AG04450 (cell line): ENCODE measurements around the gene ZIC2. TPM values are rescaled to one million over a fixed set of nuclear protein-coding genes. Genes with fewer than 3 reads are reported as not detected.
A peak's percentile ranks its signal among the peaks of the same experiment; 100 is the strongest.

Experiments used
- CTCF ChIA-PET: fragments of 300-600, 350-600 bp; formaldehyde crosslinking; extraction: SDS; loops from one replicate; lab custom pipeline; 2022; ENCODE audit warnings: antibody characterized with exemption, inconsistent platforms; lab: Charles Lee
- POLR2A ChIA-PET: fragments of 350-600 bp; formaldehyde crosslinking; extraction: SDS; loops from one replicate; lab custom pipeline; 2021; ENCODE audit warnings: antibody characterized with exemption, inconsistent platforms; lab: Yijun Ruan, JAX
- DNase-seq: peaks from one replicate; pipeline ENCODE4 v3.0.0-alpha.2; 2011; ENCODE audit warnings: low read depth, low spot score
- H3K27ac ChIP-seq: one replicate; pipeline ENCODE4 v1.5.1; 2012; ENCODE audit warnings: low read depth, low read length, control low read depth
- H3K27me3 ChIP-seq: one replicate; pipeline ENCODE4 v1.6.0; 2012; ENCODE audit warnings: low read length; ENCODE audit not compliant: control insufficient read depth, insufficient read depth
- H3K4me3 ChIP-seq: 2 replicates; pipeline ENCODE4 v1.5.1; 2011; ENCODE audit warnings: mild to moderate bottlenecking, low read depth, low read length, control low read depth
- H3K9me3 ChIP-seq: 2 replicates; pipeline ENCODE4 v1.5.1; 2012; ENCODE audit warnings: low read length; ENCODE audit not compliant: control insufficient read depth, insufficient read depth
- polyA plus RNA-seq: library from polyadenylated mRNA; depleted of rRNA; stranded (reverse); fragments of >200 nt; gene quantifications from 2 replicates; pipeline ENCODE4 v1.2.3, GENCODE V29; 2011
- TF ChIP-seq, protein P1 (sequence below): IDR thresholded peaks from 2 replicates; pipeline ENCODE4 v1.5.1; 2011; ENCODE audit warnings: low read depth, low read length, control low read depth, inconsistent platforms

Gene ZIC2
- polyA plus RNA-seq, 1 experiment = not detected

DNA sequence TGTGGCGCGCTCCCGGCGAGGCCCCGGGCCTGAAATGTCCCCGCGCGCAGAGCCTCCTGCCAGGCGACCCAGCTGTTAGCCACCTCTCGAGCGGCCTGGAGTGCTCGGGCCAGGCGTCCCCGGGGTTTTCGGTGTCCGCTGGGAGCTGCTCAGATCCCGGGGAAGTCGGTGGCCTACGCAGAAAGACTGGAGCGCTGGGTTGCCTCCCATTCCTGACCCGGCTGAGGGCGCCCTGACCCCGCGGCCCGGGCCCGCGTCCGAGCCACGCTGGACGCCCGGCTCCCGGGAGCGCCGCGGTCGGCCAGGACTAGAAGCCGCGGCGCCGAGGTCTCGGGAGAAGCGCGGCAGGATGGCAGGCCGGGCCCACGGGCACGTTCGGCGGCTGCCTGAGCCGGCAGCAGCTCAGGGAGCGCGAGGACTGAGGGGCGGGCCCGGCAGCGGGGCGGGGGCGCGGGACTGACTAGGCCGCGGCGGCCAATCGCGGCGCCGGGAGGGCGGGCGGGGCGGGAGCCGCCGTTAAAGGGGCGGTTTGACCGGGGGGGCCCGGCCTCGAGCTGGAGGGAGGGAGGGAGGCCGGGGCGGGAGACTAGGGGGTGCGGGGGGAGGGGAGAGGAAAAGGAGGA lies 1.3 kb upstream of the ZIC2 start:
- ChIA-PET POLR2A (no interaction called here), CTCF (interaction anchor here (0.6 to 1.4 kb wide), 2 partner anchors 255 to 324 kb away, joined by 4 to 8 read pairs; no protein-coding TSS in a partner anchor)
- H3K27ac ChIP-seq = no peak overlapping the region
- DNase-seq = no peak
- TF ChIP-seq, protein P1, sequence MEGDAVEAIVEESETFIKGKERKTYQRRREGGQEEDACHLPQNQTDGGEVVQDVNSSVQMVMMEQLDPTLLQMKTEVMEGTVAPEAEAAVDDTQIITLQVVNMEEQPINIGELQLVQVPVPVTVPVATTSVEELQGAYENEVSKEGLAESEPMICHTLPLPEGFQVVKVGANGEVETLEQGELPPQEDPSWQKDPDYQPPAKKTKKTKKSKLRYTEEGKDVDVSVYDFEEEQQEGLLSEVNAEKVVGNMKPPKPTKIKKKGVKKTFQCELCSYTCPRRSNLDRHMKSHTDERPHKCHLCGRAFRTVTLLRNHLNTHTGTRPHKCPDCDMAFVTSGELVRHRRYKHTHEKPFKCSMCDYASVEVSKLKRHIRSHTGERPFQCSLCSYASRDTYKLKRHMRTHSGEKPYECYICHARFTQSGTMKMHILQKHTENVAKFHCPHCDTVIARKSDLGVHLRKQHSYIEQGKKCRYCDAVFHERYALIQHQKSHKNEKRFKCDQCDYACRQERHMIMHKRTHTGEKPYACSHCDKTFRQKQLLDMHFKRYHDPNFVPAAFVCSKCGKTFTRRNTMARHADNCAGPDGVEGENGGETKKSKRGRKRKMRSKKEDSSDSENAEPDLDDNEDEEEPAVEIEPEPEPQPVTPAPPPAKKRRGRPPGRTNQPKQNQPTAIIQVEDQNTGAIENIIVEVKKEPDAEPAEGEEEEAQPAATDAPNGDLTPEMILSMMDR = no peak
- H3K9me3 ChIP-seq = peaks cover 23% of the 10 kb centered on the region
- peak overlapping the region; percentile 44 for H3K4me3 ChIP-seq
- peaks cover 81% of the 10 kb centered on the region for H3K27me3 ChIP-seq

DNA sequence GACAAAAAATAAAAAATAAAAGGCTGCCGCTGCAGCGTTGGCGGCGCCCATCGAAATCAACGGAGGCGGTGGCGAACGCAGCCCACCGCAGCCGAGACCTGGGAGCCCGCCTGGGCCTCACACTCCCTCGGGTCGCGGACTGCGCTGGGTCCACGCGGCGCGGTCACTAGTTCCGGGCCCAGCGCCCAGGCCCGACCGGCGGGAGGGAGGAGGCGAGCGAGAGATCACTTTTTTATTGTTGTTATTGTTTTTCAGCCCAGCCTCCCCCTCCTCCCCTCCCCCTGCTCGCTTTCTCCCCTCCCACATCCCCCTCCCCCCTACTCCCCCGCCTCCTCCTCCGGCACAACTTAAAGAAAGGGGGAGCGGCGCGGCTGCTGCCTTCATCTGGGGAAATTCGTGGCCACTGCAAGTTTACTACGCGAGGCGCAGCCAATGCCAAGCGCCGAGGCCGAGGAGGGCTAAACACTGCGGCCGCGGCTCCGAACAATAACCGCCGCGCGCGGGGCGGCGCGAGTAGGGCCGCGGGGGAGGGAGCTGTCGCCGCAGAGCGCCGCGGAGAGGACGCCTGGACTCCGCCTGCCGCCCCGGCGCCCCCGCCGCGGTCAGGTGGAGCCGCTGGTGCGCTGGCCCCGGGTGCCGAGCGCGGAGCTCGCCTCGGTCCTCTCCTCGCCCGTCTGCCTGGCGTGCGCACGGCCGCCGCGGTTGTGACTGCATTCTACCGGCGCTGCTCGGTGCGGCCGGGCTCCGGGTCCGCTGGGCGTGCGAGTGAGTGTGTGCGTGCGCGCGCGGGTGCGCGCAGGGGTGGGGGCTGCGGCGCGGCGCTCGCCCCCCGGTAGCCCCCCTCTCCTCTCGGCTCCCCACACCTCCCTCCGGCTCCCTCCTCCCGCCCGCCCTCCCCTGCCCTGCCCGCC lies 505 bp upstream of the ZIC2 start:
- POLR2A ChIA-PET = no interaction called here

DNA sequence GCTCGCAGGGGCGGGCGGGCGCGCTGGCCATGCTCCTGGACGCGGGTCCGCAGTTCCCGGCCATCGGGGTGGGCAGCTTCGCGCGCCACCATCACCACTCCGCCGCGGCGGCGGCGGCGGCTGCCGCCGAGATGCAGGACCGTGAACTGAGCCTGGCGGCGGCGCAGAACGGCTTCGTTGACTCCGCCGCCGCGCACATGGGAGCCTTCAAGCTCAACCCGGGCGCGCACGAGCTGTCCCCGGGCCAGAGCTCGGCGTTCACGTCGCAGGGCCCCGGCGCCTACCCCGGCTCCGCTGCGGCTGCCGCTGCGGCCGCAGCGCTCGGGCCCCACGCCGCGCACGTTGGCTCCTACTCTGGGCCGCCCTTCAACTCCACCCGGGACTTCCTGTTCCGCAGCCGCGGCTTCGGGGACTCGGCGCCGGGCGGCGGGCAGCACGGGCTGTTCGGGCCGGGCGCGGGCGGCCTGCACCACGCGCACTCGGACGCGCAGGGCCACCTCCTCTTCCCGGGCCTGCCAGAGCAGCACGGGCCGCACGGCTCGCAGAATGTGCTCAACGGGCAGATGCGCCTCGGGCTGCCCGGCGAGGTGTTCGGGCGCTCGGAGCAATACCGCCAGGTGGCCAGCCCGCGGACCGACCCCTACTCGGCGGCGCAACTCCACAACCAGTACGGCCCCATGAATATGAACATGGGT lies 599 bp downstream of the ZIC2 start:
- H3K4me3 ChIP-seq = no peak overlapping the region
- ChIA-PET CTCF (interaction anchor here (0.6 kb wide), 1 partner anchor 103 kb away, joined by 7 read pairs; no protein-coding TSS in a partner anchor), POLR2A (no interaction called here)
- DNase-seq = no peak
- H3K27me3 ChIP-seq = peaks cover 79% of the 10 kb centered on the region
- H3K9me3 ChIP-seq = peaks cover 17% of the 10 kb centered on the region
- no peak overlapping the region for H3K27ac ChIP-seq
- TF ChIP-seq, protein P1 = no peak

More for the DNA sequence above, 505 bp upstream of the ZIC2 start:
- CTCF ChIA-PET = interaction anchor here (1.4 kb wide), 1 partner anchor 254 kb away, joined by 4 read pairs; no protein-coding TSS in a partner anchor
- Histone ChIP-seq H3K27me3 (peaks cover 80% of the 10 kb centered on the region), H3K27ac (no peak overlapping the region), H3K4me3 (peak overlapping the region; percentile 44), H3K9me3 (peaks cover 17% of the 10 kb centered on the region)
- DNase-seq = no peak
- TF ChIP-seq, protein P1 = no peak

DNA sequence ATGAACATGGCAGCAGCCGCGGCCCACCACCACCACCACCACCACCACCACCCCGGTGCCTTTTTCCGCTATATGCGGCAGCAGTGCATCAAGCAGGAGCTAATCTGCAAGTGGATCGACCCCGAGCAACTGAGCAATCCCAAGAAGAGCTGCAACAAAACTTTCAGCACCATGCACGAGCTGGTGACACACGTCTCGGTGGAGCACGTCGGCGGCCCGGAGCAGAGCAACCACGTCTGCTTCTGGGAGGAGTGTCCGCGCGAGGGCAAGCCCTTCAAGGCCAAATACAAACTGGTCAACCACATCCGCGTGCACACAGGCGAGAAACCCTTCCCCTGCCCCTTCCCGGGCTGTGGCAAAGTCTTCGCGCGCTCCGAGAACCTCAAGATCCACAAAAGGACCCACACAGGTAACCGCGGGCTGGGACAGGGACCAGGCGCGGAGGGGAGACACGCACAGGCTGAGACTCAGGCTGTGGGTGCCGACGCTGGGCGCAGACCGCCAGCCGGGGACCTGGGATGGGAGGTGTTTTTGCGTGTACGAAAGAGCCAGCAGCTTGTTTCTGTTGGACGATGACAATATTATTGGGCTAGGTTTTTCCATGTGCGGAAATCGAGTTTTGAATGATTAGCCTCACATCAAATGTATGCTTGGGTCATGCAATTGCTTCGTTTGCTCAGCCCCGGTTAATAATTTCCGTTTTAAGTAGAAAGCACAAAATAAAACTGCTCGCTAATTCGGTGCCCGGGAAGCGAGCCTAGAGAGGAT lies 1.3 kb downstream of the ZIC2 start:
- no peak overlapping the region for H3K27ac ChIP-seq
- ChIA-PET POLR2A (no interaction called here), CTCF (interaction anchor here (0.6 kb wide), 1 partner anchor 102 kb away, joined by 7 read pairs; no protein-coding TSS in a partner anchor)
- no peak for DNase-seq
- H3K9me3 ChIP-seq = peaks cover 19% of the 10 kb centered on the region
- peaks cover 79% of the 10 kb centered on the region for H3K27me3 ChIP-seq
- H3K4me3 ChIP-seq = no peak overlapping the region
- TF ChIP-seq, protein P1 = no peak
